ENCODE data around the gene KIAA0825. TPM values are rescaled to one million over a fixed set of nuclear protein-coding genes. Genes with fewer than 3 reads are reported as not detected.

Gene KIAA0825
- total and polyA plus RNA-seq, 2 of the 8 experiments (the other 6 are each of a cell fraction or from before 2014, with no cell fraction given), result 0.60 to 1.0 TPM

DNA sequence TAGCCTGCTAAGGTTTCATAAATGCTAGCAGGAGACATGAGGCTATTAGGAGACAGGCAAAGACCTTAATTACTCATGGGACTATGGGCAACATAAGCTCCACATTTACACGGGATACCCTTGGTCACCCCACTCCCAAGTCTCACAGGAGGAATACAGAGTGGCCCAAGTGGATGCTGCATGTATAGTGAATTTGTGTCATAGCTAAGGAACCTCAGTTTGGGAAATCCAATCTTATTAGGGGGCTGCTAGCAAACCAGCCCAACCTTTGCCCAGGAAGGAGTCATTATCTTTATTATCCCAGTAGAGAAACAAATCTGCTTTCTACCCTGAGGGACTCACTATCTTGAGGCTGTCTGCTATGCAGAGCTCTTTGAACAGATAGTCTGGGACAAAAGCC is 405.9 kb downstream of the KIAA0825 start (continued):
- no peak for TF ChIP-seq CHD7 (IDR thresholded peaks at IDR 0.05; ENCODE audit: insufficient replicate concordance, low read length)
- no peak for TF ChIP-seq RNF2 (IDR thresholded peaks at IDR 0.05; ENCODE audit: borderline replicate concordance, low read depth, low read length, missing control alignments, poor library complexity, severe bottlenecking)
